IPS-11a (cell line): ENCODE results near the gene ILKAP.

ENCODE experiments used
- H3K4me3 ChIP-seq: one replicate; pipeline ENCODE4 v1.5.1; 2013; ENCODE audit warnings: low read depth, low read length, control low read depth

The ILKAP gene

DNA sequence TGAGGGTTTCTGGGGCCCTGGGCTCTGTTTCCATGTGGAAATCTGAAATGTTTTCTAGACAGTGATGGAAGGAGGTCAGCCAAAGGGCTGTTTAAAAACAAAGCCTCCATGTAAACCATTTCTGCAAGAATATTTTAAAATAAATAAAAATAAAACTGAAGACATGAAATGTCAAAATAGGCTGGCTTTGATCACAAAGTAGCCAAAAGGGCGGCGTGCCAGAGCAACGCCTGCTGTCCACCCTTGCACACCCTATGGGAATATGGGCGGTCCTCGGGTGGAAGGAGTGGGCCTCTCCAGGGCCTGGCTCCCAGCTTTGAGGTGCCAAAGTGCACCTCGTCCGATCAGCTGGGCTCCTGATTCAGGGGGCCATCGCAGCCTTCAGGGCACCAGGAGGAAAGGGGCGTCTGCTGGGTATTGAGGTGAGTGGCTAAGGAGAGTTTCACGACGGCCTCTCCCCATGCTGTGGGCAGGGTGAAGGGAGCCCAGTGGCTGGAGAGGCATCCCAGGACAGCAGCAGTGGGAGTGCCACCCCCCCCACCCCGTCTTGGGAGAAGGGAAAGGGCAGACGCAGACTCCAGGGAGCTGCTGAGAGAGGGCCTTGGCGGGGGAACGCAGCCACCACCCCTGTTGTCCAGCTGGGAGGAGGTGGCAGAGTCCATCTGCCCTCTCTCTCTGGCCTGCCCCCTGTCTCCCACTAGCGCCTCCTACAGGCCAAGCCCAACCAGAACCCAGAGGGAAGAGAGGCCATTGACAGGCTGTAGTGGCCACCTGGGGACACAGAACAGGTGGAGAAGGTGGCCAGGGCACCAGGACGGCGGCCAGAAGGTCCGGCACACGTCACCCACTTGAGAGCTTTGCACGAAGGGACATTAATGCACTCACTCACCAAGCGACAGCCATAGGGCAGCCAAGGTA is 50.5 kb downstream of the ILKAP start:
- H3K4me3 ChIP-seq, result no peak overlapping the region

GRCh38 chr2:238151628-238152235 is 51.8 kb downstream of the ILKAP start:
- no peak overlapping the region for H3K4me3 ChIP-seq

GRCh38 chr2:238151205-238151604 is 52.3 kb downstream of the ILKAP start:
- no peak overlapping the region for H3K4me3 ChIP-seq

DNA sequence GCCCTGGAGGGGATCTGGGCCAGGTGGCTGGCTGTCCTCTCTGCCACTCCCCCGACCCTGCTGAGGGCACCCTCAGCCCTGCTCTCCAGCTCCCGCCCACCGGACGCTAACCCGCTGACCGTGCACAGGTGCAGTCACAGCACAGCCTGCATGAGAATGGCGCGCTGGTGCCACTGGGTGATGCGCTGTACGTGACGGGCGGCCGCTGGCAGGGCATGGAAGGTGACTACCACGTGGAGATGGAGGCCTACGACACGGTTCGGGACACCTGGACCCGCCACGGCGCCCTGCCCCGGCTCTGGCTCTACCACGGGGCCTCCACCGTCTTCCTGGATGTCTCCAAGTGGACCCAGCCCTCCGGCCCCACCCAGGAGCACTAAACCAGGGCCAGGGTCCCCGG is 52.8 kb downstream of the ILKAP start:
- no peak overlapping the region for H3K4me3 ChIP-seq

GRCh38 chr2:238149841-238150572 is 53.5 kb downstream of the ILKAP start:
- H3K4me3 ChIP-seq, result no peak overlapping the region

DNA sequence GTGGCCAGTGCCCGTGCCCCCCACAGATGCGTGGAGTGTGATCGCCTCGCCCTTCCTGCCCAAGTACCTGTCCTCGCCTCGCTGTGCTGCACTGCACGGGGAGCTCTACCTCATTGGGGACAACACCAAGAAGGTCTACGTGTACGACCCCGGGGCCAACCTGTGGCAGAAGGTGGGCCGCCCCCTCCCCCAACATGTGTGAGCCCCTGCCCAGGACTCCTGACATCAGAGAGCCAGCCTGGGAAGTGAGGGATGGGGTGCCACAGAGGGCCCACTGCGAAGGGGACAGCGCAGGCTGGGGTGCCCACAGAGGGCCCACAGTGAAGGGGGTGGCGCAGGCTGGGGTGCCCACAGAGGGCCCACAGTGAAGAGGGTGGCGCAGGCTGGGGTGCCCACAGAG is 54.5 kb downstream of the ILKAP start:
- no peak overlapping the region for H3K4me3 ChIP-seq

- no peak overlapping the region for H3K4me3 ChIP-seq
These were observed 56.5 kb downstream of the ILKAP start for GRCh38 chr2:238146884-238147544.

DNA sequence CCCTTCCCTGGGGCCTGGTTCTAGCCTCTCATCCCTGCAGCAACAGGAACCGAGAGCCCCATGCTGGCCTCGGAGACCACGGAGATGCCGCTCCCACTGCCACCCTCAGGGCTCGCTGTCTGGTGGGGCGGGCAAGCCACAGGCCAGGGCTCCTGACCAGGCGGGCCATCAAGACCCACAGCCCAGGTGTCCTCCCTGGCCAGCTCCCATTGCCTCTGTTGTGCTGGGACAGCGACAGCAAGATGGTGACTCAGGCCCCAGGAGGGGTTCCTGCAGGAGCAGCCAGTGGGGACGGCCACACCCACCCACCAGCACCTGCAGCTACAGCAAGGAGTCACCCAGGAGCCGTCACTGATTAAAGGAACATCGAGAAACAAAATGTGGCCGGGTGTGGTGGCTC is 57.6 kb downstream of the ILKAP start:
- no peak overlapping the region for H3K4me3 ChIP-seq

DNA sequence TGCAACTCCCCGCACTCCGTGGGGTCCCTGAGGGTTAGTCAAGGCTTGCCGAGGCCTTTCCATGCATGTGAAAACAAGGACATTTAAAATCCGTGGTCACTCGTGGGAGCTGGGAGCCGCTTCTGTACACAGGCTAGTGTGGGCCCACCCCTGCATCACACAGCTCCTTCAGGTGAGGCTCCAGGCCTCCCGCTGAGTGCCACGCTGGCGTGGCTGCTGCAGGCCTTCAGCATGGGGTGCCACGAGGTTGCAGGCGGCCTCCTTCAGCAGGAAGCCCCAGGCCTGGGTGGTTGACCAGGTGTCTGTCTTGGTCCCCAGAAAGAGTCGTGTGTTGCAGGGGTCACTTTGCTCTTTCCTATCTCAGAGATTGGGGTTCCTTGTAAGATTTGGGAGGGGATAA is 58.4 kb downstream of the ILKAP start:
- H3K4me3 ChIP-seq, result no peak overlapping the region

GRCh38 chr2:238144262-238144661 is 59.2 kb downstream of the ILKAP start:
- no peak overlapping the region for H3K4me3 ChIP-seq

DNA sequence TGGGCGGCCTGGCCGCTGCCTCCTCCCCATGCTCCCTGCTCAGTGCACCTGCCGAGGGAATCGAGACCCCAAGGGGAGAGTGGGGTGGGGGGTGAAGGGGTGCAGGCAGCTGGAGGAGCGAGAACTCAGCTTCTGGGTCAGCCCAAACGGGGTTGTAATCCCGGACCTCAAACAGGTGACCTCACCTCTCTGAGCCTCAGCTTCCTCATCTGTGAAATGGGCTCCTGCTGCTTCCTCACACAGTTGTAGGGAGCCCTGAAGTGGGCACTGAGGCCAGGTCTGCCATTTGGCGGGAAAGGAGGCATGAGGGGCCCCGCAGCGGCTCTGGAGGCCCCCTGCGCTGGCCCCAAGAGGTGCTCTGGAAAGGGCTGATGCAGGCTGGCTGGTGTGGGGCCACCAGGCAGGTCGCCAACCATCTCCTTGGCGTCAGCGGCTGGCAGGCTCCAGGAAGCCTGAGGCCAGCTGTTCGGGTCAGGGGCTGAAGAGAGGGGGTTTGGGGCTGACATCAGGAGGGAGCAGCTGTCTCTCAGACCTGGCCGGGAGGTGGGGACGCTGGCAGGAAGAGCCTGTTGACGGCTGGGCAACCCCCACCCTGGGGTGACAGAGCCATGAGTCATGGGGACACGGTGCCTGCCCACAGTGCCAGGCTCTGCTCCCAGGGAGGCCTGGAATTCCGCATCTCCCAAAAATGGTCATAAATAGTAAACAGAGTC is 60.1 kb downstream of the ILKAP start:
- H3K4me3 ChIP-seq, result no peak overlapping the region

GRCh38 chr2:238142382-238143205 is 60.9 kb downstream of the ILKAP start:
- no peak overlapping the region for H3K4me3 ChIP-seq

DNA sequence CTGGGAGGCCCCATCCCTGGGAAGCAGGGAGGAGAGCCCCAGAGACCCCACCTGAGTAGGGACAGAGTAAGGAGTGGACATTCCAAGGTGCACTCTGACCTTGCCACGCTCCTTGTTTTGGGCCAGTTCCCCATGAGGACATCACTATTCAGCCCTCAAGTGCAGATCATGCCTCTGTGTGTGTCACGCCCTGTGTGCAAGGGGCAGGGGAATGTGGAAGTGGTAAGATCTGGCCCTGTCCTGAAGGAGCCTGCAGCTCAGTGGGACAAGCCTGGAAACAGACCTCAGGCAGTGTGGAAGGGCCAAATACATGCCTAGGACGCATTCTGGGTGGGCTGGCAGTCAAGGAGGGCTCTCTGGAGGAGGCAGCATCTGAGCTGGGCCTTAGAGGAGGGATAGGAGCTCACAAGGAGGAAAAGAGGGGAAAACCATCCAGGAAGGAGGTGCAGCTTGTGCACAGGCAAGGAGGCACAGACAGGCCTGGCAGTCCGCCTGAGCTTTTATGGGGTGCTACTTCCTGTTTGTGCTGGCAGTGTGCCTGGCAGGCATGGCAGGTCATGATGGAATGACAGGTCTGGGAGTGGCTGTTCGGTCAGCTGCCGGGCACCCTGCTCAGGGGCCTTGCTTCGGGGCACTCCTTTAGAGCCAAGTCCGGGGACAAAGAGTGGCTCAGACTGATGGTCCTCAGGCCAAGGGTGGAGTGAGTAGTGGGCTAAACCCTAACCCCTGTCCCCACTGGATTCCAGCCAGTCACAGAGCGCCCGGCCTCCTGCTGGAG is 61.8 kb downstream of the ILKAP start:
- H3K4me3 ChIP-seq, result no peak overlapping the region

- H3K4me3 ChIP-seq, result no peak overlapping the region
These were observed 62.6 kb downstream of the ILKAP start for GRCh38 chr2:238140721-238141540.

- H3K4me3 ChIP-seq, result no peak overlapping the region
These were observed 63.5 kb downstream of the ILKAP start for GRCh38 chr2:238140040-238140439.

DNA sequence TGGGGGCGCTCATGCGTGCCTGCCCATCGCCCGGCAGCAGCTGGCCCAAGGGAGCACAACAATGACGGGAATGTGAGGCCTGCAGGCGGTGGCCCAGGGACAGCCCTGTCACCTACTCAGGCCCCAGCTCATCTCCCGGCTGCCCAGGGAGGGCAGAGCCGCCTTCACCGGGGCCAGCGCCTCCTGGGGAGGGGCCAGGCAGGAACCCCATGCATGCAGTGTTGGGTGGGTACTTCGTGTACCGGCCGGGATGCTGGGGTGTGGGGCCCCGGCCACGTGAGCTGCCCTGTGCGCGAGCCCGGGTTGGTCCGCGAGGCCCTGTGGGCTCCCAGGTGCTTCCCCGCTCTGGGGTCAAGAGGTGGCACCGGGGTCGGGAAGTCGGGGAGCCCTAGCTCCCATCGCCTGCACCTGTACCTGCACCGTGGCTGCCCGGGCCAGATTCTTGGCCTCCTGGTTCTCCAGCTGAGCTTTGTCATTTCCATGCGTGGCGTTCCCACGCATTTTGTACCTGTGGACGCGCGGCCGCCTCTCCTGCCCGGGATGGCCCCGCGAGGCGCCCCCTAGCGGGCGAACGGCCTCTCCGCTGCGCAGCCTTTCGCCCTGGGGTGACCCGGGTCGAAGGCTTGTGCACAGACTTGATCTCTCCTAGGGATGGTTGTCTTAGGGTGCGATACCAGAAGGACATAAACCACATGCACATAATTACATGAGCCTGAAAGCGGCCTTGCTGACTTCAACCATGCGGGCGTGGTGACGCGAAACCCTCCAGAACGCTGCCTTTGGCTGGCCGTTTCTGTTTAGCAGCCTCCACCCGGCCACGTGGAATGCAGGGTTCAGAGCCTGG is 64.1 kb downstream of the ILKAP start:
- no peak overlapping the region for H3K4me3 ChIP-seq
